ENCODE data around the gene CAST.

DNA sequence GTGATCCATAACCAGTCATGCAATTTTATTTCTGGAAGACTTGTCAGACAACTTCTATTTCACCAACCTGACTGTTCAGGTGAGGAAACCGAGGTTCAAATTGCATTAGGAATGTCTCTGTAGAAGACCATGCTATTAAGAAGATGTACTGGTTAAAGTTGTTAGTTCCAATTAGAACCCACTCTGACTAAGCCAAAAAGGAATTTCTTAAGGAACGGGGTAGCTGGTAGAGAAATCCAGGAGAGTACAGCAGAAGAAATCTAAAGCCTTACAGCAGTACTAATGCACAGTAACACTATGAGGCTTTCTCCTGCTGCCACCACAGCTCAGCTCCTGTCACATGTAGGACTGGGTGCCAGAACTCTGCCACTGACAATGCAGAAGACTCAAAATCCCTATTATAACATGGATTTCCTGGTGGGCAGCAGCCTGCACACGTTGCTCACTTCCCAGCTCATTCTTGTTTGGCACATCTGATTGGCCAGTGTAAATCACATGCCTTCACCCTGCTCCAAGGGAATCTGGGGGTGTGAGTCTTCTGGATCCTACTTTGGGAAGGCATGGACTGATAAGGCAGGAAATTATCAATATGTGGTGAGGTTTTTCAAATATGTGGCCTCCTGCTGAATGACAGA, 37.1 kb downstream of the CAST start:
- no peak for TF ChIP-seq POLR2AphosphoS5 (IDR thresholded peaks at IDR 0.05)
- TF ChIP-seq, protein P1, sequence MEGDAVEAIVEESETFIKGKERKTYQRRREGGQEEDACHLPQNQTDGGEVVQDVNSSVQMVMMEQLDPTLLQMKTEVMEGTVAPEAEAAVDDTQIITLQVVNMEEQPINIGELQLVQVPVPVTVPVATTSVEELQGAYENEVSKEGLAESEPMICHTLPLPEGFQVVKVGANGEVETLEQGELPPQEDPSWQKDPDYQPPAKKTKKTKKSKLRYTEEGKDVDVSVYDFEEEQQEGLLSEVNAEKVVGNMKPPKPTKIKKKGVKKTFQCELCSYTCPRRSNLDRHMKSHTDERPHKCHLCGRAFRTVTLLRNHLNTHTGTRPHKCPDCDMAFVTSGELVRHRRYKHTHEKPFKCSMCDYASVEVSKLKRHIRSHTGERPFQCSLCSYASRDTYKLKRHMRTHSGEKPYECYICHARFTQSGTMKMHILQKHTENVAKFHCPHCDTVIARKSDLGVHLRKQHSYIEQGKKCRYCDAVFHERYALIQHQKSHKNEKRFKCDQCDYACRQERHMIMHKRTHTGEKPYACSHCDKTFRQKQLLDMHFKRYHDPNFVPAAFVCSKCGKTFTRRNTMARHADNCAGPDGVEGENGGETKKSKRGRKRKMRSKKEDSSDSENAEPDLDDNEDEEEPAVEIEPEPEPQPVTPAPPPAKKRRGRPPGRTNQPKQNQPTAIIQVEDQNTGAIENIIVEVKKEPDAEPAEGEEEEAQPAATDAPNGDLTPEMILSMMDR (IDR thresholded peaks at IDR 0.05) = no peak
